Heart left ventricle (tissue), 13 donors: ENCODE results near the gene MEP1B.
"Not testable (repeated sequence)": the region's sequence is repeated elsewhere in the genome, so short reads cannot be mapped to it uniquely, and the experiment has no call there.

Experiments used
- CTCF ChIP-seq, 12 donors: fragments of 200-600 bp; sonication (generic) in 4 of 12; IDR thresholded peaks; one replicate each; pipeline versions ENCODE4 v1.5.0 to v1.8.0; 2018 to 2022; ENCODE audit warnings: antibody characterized with exemption in 12 of 12, mild to moderate bottlenecking in 5 of 12
- POLR2A ChIP-seq, 2 donors: fragments of 450-650 bp; IDR thresholded peaks; one replicate each; pipeline ENCODE4 v1.6.1; 2017; ENCODE audit warnings: antibody characterized with exemption in 2 of 2, mild to moderate bottlenecking in 2 of 2, moderate library complexity in 2 of 2
- donor health status: ischemic (EF 13 %, LVEDD 7.1; RV severe dilation, severe dysfunction).
- donor health status: DM: no; HTN: yes; CAD: no.
- donor health status: DM: no; HTN: no; CAD: no.
- donor health status: ischemic (EF 25% LVEDD 6.9; RV normal size, moderate dysfunction).
- donor health status: ischemic (EF 25% LVEDD 5.7; RV mildly dilated, moderate dysfunction).
- donor health status: ischemic (EF 35%, LVEDD 5.7; RV mildly dilated, moderate dysfunction).
- donor health status: nonischemic (EF 11% LVEDD 7.7; RV severe dilation, severe dysfunction).
- donor health status: DM: yes; HTN: yes; CAD: no.
- donor health status: PGD.
- donor health status: ischemic (EF 29% LVEDD 5.4; RV normal size, mild dysfunction).
- donor health status: nonischemic (EF 23%, LVEDD 6.1; RV moderate dilation, normal function).

- not testable (repeated sequence) for TF ChIP-seq CTCF, POLR2A (IDR thresholded peaks at IDR 0.05)
Measured at GRCh38 chr18:32158631-32159030, 31.2 kb upstream of the MEP1B start.
